ENCODE measurements around the gene SRPK3.
"Not testable (repeated sequence)": the region's sequence is repeated elsewhere in the genome, so short reads cannot be mapped to it uniquely, and the experiment has no call there.

SRPK3 gene

DNA sequence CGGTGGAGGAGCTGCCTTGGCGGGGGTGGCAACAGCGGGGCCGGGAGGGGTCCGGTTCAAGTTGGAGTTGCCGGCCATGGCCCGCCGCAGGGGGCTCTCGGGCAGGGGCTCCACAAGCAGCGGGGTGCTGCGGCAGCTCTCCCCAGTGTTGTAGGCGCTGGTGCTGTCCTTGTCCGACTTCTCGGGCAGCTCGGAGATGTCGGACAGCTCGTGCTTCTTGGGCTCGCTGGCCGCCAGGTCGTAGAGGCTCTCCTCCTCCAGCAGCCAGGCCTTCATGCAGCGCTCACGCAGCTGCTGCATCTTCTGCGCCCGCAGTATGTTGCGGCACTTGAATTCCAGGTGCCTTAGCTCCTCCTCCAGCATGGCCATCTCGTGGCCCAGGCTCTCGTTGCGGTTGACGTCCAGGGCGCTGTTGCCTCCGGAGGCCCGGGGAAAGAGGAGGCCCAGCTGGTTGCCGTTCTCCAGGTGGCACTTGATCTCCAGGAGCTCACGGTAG lies 23.3 kb downstream of the SRPK3 start:
- H3K4me3 ChIP-seq (ENCODE audit: low read length) = no peak overlapping the region

DNA sequence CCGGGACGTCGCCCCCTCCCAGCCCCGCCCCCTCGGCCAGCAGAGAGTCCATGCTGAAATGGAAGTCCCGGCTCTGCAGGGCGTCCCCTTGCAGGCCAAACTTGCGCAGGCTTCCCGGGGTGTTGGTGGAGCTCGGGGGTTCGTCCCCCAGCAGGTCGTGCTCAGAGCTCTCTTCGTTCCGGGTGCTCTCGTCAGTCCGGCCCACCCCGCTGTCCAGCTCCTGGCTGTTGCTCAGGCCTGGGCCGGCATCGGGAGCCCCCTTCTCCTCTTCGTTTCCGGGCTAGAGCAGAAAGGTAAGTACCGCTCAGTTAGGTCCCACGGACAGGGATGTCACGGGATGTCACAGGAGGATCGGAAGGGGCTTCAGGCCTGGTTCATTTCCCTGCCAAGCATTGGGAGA lies 23.8 kb downstream of the SRPK3 start:
- Histone ChIP-seq H3K36me3 (ENCODE audit: insufficient read depth, low read length) (peaks cover 7% of the 10 kb centered on the region), H3K4me1 (ENCODE audit: insufficient read depth, low read length) (peaks cover 7% of the 10 kb centered on the region), H3K27me3 (ENCODE audit: insufficient read depth, low read length) (no peaks in the 10 kb centered on the region), H3K4me3 (ENCODE audit: low read length) (no peak overlapping the region), H3K9me3 (ENCODE audit: low read length) (peaks cover 3% of the 10 kb centered on the region), H2AFZ (ENCODE audit: low read depth, low read length) (no peak overlapping the region)

More for the DNA sequence above, 23.3 kb downstream of the SRPK3 start:
- H3K36me3 ChIP-seq (ENCODE audit: insufficient read depth, low read length) = peaks cover 7% of the 10 kb centered on the region
- H3K4me1 ChIP-seq (ENCODE audit: insufficient read depth, low read length) = peaks cover 7% of the 10 kb centered on the region
- H2AFZ ChIP-seq (ENCODE audit: low read depth, low read length) = no peak overlapping the region
- H3K9me3 ChIP-seq (ENCODE audit: low read length) = peaks cover 2% of the 10 kb centered on the region
- H3K27me3 ChIP-seq (ENCODE audit: insufficient read depth, low read length) = no peaks in the 10 kb centered on the region

GRCh38 chrX:153805436-153805835 lies 24.6 kb downstream of the SRPK3 start:
- H3K36me3 ChIP-seq (ENCODE audit: insufficient read depth, low read length) = peaks cover 7% of the 10 kb centered on the region

DNA sequence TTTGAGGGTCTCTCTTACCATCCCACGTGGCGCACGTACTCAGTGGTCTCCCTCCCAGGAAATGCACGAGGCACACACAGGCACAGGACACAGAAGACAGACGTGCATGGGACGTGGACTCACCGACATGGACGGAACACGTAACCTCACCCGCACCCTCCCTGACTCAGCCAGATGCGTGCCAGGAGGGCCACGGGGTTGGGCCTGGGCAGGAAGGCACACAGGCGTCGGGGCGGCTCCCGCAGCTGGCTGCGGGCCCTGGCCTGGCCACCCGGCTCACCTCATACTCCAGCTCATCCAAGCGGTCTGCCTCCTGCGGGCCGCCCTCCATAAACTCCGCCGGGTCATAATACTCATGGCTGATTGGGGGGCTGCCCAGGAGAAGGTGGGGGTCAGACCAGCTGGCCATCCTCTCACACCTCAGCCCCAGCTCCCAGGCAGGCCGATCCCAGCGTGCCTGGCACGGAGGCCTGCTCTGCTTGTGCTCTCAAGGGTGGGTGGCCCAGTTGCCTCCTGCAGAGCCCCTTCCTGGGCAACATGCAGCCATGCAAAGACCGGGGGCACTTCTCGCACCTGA lies 26.2 kb downstream of the SRPK3 start:
- Histone ChIP-seq H2AFZ (ENCODE audit: low read depth, low read length) (no peak overlapping the region), H3K9me3 (ENCODE audit: low read length) (peaks cover 4% of the 10 kb centered on the region), H3K27me3 (ENCODE audit: insufficient read depth, low read length) (no peaks in the 10 kb centered on the region), H3K4me1 (ENCODE audit: insufficient read depth, low read length) (peaks cover 3% of the 10 kb centered on the region), H3K4me3 (ENCODE audit: low read length) (no peak overlapping the region), H3K36me3 (ENCODE audit: insufficient read depth, low read length) (peaks cover 7% of the 10 kb centered on the region)

More at GRCh38 chrX:153805436-153805835, 24.6 kb downstream of the SRPK3 start:
- Histone ChIP-seq H2AFZ (ENCODE audit: low read depth, low read length) (no peak overlapping the region), H3K4me3 (ENCODE audit: low read length) (no peak overlapping the region), H3K27me3 (ENCODE audit: insufficient read depth, low read length) (no peaks in the 10 kb centered on the region), H3K9me3 (ENCODE audit: low read length) (peaks cover 4% of the 10 kb centered on the region), H3K4me1 (ENCODE audit: insufficient read depth, low read length) (peaks cover 7% of the 10 kb centered on the region)

- H3K27me3 ChIP-seq (ENCODE audit: insufficient read depth, low read length) = no peaks in the 10 kb centered on the region
- peaks cover 7% of the 10 kb centered on the region for H3K36me3 ChIP-seq (ENCODE audit: insufficient read depth, low read length)
- H3K4me3 ChIP-seq (ENCODE audit: low read length) = no peak overlapping the region
- H3K9me3 ChIP-seq (ENCODE audit: low read length) = peaks cover 4% of the 10 kb centered on the region
- H3K4me1 ChIP-seq (ENCODE audit: insufficient read depth, low read length) = peaks cover 7% of the 10 kb centered on the region
- H2AFZ ChIP-seq (ENCODE audit: low read depth, low read length) = no peak overlapping the region
Measured at GRCh38 chrX:153807976-153808375, 27.1 kb downstream of the SRPK3 start.

GRCh38 chrX:153812220-153812619 lies 31.4 kb downstream of the SRPK3 start:
- peaks cover 4% of the 10 kb centered on the region for H3K36me3 ChIP-seq (ENCODE audit: insufficient read depth, low read length)
- no peak overlapping the region for H2AFZ ChIP-seq (ENCODE audit: low read depth, low read length)
- peaks cover 9% of the 10 kb centered on the region for H3K4me1 ChIP-seq (ENCODE audit: insufficient read depth, low read length)
- H3K4me3 ChIP-seq (ENCODE audit: low read length) = no peak overlapping the region
- H3K27me3 ChIP-seq (ENCODE audit: insufficient read depth, low read length) = no peaks in the 10 kb centered on the region
- peaks cover 4% of the 10 kb centered on the region for H3K9me3 ChIP-seq (ENCODE audit: low read length)

GRCh38 chrX:153813161-153813560 lies 32.3 kb downstream of the SRPK3 start:
- Histone ChIP-seq H3K27me3 (ENCODE audit: insufficient read depth, low read length) (no peaks in the 10 kb centered on the region), H3K4me3 (ENCODE audit: low read length) (no peak overlapping the region), H3K36me3 (ENCODE audit: insufficient read depth, low read length) (peaks cover 4% of the 10 kb centered on the region), H2AFZ (ENCODE audit: low read depth, low read length) (no peak overlapping the region), H3K4me1 (ENCODE audit: insufficient read depth, low read length) (peaks cover 12% of the 10 kb centered on the region), H3K9me3 (ENCODE audit: low read length) (peaks cover 4% of the 10 kb centered on the region)

GRCh38 chrX:153814591-153815315 lies 33.9 kb downstream of the SRPK3 start:
- H3K27me3 ChIP-seq (ENCODE audit: insufficient read depth, low read length) = no peaks in the 10 kb centered on the region
- no peaks in the 10 kb centered on the region for H3K36me3 ChIP-seq (ENCODE audit: insufficient read depth, low read length)
- H2AFZ ChIP-seq (ENCODE audit: low read depth, low read length) = no peak overlapping the region
- peaks cover 2% of the 10 kb centered on the region for H3K9me3 ChIP-seq (ENCODE audit: low read length)
- no peak overlapping the region for H3K4me3 ChIP-seq (ENCODE audit: low read length)
- H3K4me1 ChIP-seq (ENCODE audit: insufficient read depth, low read length) = peaks cover 12% of the 10 kb centered on the region

GRCh38 chrX:153816831-153817690 lies 36.2 kb downstream of the SRPK3 start:
- H3K9me3 ChIP-seq (ENCODE audit: low read length) = peaks cover 2% of the 10 kb centered on the region
- no peak overlapping the region for H3K4me3 ChIP-seq (ENCODE audit: low read length)
- no peaks in the 10 kb centered on the region for H3K27me3 ChIP-seq (ENCODE audit: insufficient read depth, low read length)

GRCh38 chrX:153818064-153818463 lies 37.2 kb downstream of the SRPK3 start:
- H3K36me3 ChIP-seq (ENCODE audit: insufficient read depth, low read length) = not testable (repeated sequence)

More at GRCh38 chrX:153816831-153817690, 36.2 kb downstream of the SRPK3 start:
- peaks cover 12% of the 10 kb centered on the region for H3K4me1 ChIP-seq (ENCODE audit: insufficient read depth, low read length)
- H2AFZ ChIP-seq (ENCODE audit: low read depth, low read length) = no peak overlapping the region
- H3K36me3 ChIP-seq (ENCODE audit: insufficient read depth, low read length) = no peaks in the 10 kb centered on the region

GRCh38 chrX:153818571-153819383 lies 37.9 kb downstream of the SRPK3 start:
- H3K36me3 ChIP-seq (ENCODE audit: insufficient read depth, low read length) = no peaks in the 10 kb centered on the region

More at GRCh38 chrX:153818064-153818463, 37.2 kb downstream of the SRPK3 start:
- H3K27me3 ChIP-seq (ENCODE audit: insufficient read depth, low read length); H3K4me3 ChIP-seq (ENCODE audit: low read length); H3K9me3 ChIP-seq (ENCODE audit: low read length); H3K4me1 ChIP-seq (ENCODE audit: insufficient read depth, low read length); H2AFZ ChIP-seq (ENCODE audit: low read depth, low read length): not testable (repeated sequence)

GRCh38 chrX:153819384-153820040 lies 38.7 kb downstream of the SRPK3 start:
- H3K4me1 ChIP-seq (ENCODE audit: insufficient read depth, low read length) = peaks cover 5% of the 10 kb centered on the region
- no peak overlapping the region for H2AFZ ChIP-seq (ENCODE audit: low read depth, low read length)
- H3K36me3 ChIP-seq (ENCODE audit: insufficient read depth, low read length) = no peaks in the 10 kb centered on the region
- H3K9me3 ChIP-seq (ENCODE audit: low read length) = no peaks in the 10 kb centered on the region
- H3K27me3 ChIP-seq (ENCODE audit: insufficient read depth, low read length) = peaks cover 4% of the 10 kb centered on the region
- no peak overlapping the region for H3K4me3 ChIP-seq (ENCODE audit: low read length)

More at GRCh38 chrX:153818571-153819383, 37.9 kb downstream of the SRPK3 start:
- Histone ChIP-seq H3K4me3 (ENCODE audit: low read length) (no peak overlapping the region), H2AFZ (ENCODE audit: low read depth, low read length) (no peak overlapping the region), H3K27me3 (ENCODE audit: insufficient read depth, low read length) (peaks cover 4% of the 10 kb centered on the region), H3K4me1 (ENCODE audit: insufficient read depth, low read length) (peaks cover 5% of the 10 kb centered on the region), H3K9me3 (ENCODE audit: low read length) (no peaks in the 10 kb centered on the region)

All from neuron (in vitro differentiated cells).